Mononuclear cell (primary cell): ENCODE measurements around the gene CASP1. TPM values are rescaled to one million over a fixed set of nuclear protein-coding genes. Genes with fewer than 3 reads are reported as not detected.

Experiments
- H3K27me3 ChIP-seq: 2 replicates; pipeline ENCODE4 v1.6.0; 2011; ENCODE audit warnings: low read length, control low read depth; ENCODE audit not compliant: insufficient read depth
- H3K4me1 ChIP-seq: 2 replicates; pipeline ENCODE4 v1.5.1; 2011; ENCODE audit warnings: mild to moderate bottlenecking, low read length, control low read depth; ENCODE audit not compliant: insufficient read depth
- H3K4me3 ChIP-seq: 2 replicates; pipeline ENCODE4 v1.5.1; 2011; ENCODE audit warnings: mild to moderate bottlenecking, low read length, moderate library complexity
- H3K9me3 ChIP-seq: 2 replicates; pipeline ENCODE4 v1.5.1; 2011; ENCODE audit warnings: low read depth, mild to moderate bottlenecking, control low read depth, low read length
- total RNA-seq: library from RNA; depleted of rRNA; stranded (reverse); fragments of >200 nt; gene quantifications from one replicate; pipeline ENCODE4 v1.2.3, GENCODE V29; 2012

The CASP1 gene
- total RNA-seq, 1 donor, result 99.5 TPM

- H3K9me3 ChIP-seq, result no peaks in the 10 kb centered on the region
- H3K4me1 ChIP-seq, result no peaks in the 10 kb centered on the region
- no peaks in the 10 kb centered on the region for H3K27me3 ChIP-seq
- no peak overlapping the region for H3K4me3 ChIP-seq
These were observed 55.1 kb downstream of the CASP1 start for GRCh38 chr11:104979839-104980238.

Other genes with a start within 250 kb of the CASP1 start
- not detected for gene CASP12, start 136.7 kb downstream of the CASP1 start, total RNA-seq
- 207 TPM for gene CASP4, start 66.6 kb downstream of the CASP1 start, total RNA-seq
- gene CASP5, start 12.0 kb downstream of the CASP1 start, total RNA-seq, result 0.84 TPM
- 78.7 TPM for gene CARD16, start 10.2 kb upstream of the CASP1 start, total RNA-seq
- not detected for gene CARD18, start 104.6 kb upstream of the CASP1 start, total RNA-seq